T-helper 2 cell treated with Interferon-gamma antibody and Interleukin-4, amounts not matched to agents 5 μg/mL and 100 μg/mL, for 36 hours (primary cell): ENCODE measurements around the gene SPINK14.
A peak's percentile ranks its signal among the peaks of the same experiment; 100 is the strongest.

Experiments used
- DNase-seq: peaks from one replicate; pipeline ENCODE4 v3.0.0; 2021; ENCODE audit warnings: low spot score
- H3K27ac Mint-ChIP-seq: one replicate; pipeline ENCODE4 v1.8.0; 2021; ENCODE audit warnings: mild to moderate bottlenecking, mixed read lengths
- H3K27me3 Mint-ChIP-seq: one replicate; pipeline ENCODE4 v1.8.0; 2021; ENCODE audit warnings: low read depth, mixed read lengths
- H3K36me3 Mint-ChIP-seq: one replicate; pipeline ENCODE4 v1.8.0; 2021; ENCODE audit warnings: low read depth, mixed read lengths
- H3K4me1 Mint-ChIP-seq: one replicate; pipeline ENCODE4 v1.8.0; 2021; ENCODE audit warnings: low read depth, mixed read lengths
- H3K4me3 Mint-ChIP-seq: one replicate; pipeline ENCODE4 v1.8.0; 2022; ENCODE audit warnings: mild to moderate bottlenecking, moderate library complexity, mixed read lengths
- H3K9me3 Mint-ChIP-seq: one replicate; pipeline ENCODE4 v1.8.0; 2021; ENCODE audit warnings: mixed read lengths

Gene SPINK14

GRCh38 chr5:148166550-148167283 lies 1.6 kb upstream of the SPINK14 start:
- no peaks in the 10 kb centered on the region for H3K4me1 Mint-ChIP-seq
- no peaks in the 10 kb centered on the region for H3K36me3 Mint-ChIP-seq
- no peak overlapping the region for H3K4me3 Mint-ChIP-seq
- no peak overlapping the region for H3K27ac Mint-ChIP-seq
- no peak for DNase-seq
- H3K9me3 Mint-ChIP-seq, result no peaks in the 10 kb centered on the region
- no peaks in the 10 kb centered on the region for H3K27me3 Mint-ChIP-seq

DNA sequence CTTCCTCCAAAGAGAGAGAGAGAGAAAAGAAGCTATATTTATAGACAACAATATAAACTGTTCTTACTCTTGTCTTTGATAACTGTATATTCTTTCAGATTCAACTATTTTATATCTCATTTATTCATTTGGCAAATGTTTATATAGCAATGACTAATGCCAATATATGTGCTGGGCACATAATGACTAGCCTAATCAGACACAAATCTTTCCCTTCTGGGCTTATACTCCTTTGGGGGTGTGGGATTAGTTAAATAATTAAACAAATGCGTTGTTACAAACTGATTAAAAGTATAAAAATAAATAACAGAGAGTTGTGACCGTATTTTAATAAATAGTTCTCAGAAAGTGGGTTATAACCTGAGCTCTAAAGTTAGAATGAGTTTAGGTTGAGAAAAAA lies 4.0 kb downstream of the SPINK14 start:
- DNase-seq, result no peak
- Mint-ChIP-seq H3K27me3 (peaks cover 1% of the 10 kb centered on the region), H3K27ac (no peak overlapping the region)

GRCh38 chr5:148176480-148176879 lies 8.1 kb downstream of the SPINK14 start:
- Mint-ChIP-seq H3K4me3 (no peak overlapping the region), H3K36me3 (no peaks in the 10 kb centered on the region), H3K9me3 (no peaks in the 10 kb centered on the region), H3K4me1 (no peaks in the 10 kb centered on the region), H3K27me3 (peaks cover 2% of the 10 kb centered on the region), H3K27ac (no peak overlapping the region)
- DNase-seq, result no peak

More for the DNA sequence above, 4.0 kb downstream of the SPINK14 start:
- Mint-ChIP-seq H3K36me3 (no peaks in the 10 kb centered on the region), H3K9me3 (no peaks in the 10 kb centered on the region), H3K4me3 (no peak overlapping the region), H3K4me1 (no peaks in the 10 kb centered on the region)

DNA sequence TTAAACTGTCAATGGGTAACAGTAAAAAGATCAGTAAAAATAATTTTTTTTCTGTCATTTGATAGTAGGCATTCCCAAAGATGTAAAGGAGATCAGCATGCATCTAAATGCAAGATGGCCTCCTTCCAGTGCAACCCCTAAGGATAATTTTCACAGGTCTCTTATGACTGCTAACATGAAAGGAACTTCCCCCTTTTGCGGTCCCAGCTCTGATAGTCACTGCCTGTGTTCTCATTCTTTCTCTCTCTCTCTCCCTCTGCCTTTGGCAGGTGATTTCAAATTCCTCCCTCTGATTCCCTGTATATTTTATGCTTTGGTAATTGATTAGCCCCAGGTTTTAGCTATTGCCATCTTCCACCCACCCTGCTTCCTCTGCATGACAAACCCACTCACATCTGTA lies 8.9 kb downstream of the SPINK14 start:
- DNase-seq, result no peak
- no peaks in the 10 kb centered on the region for H3K9me3 Mint-ChIP-seq
- H3K27me3 Mint-ChIP-seq, result peaks cover 2% of the 10 kb centered on the region
- H3K36me3 Mint-ChIP-seq, result no peaks in the 10 kb centered on the region
- no peak overlapping the region for H3K27ac Mint-ChIP-seq
- no peaks in the 10 kb centered on the region for H3K4me1 Mint-ChIP-seq
- H3K4me3 Mint-ChIP-seq, result no peak overlapping the region

DNA sequence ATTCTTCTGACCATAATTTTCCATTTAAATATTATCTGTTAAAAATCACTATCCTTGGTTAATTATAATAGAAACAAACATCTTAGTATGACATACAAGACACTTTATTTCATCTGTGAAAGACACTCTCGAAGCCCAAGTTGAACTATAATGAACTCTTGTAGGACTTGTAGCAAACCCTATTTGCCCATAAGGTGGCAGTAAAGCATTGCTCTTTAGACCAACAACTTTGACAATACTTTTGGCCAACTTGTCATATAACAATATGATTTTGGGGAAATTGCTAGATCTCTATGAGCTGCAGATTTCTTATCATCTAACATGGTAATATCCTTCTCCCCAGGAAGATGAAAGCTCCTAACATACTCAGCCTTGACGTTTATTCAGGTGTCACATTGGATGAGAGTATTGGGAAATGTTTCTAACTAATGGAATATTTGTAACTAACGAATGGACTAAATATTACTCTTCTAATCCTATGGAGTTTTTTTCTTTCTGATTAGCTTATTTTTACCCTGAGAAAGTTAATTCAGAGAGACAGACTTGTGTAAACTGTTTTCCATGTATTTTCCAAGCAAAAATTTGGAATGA lies 11.0 kb downstream of the SPINK14 start:
- H3K4me3 Mint-ChIP-seq, result no peak overlapping the region
- DNase-seq, result no peak
- H3K27me3 Mint-ChIP-seq, result peaks cover 2% of the 10 kb centered on the region
- no peaks in the 10 kb centered on the region for H3K9me3 Mint-ChIP-seq
- H3K36me3 Mint-ChIP-seq, result no peaks in the 10 kb centered on the region
- H3K27ac Mint-ChIP-seq, result no peak overlapping the region
- H3K4me1 Mint-ChIP-seq, result no peaks in the 10 kb centered on the region

DNA sequence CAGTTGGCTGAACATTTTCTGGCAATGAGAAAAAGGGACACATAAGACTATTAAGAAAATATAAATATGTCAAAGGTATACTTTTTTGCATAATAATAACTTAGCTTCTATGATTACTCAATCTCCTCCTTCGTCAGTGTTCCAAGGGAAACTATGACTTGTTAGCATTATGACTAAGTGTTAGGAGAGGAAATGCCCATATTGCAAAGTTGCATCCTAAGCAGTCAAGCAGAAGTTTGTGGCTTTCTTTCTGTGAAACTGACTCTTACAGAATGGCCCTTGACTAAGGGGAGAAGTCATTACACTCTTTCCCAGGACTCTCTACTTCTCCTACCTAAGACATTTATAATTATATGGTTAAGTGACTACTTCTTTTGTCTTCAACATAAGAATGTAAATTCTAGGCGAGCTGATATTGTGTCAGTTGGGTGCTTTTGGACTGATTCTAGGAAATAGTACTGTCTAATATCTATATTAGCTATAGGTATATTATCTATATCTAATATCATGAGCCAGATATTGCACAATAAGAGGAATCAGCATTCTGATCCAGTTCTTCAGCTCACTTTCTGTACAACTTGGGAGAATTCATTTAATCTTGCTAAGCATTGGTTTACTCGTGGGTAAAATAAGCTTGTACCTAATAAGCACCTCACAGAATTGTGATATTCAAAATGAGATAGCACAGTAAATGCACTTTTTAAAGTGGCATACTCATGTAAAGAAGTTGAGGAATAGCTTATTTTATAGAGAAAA lies 18.1 kb downstream of the SPINK14 start:
- Mint-ChIP-seq H3K9me3 (no peaks in the 10 kb centered on the region), H3K4me1 (peaks cover 4% of the 10 kb centered on the region), H3K27me3 (no peaks in the 10 kb centered on the region), H3K36me3 (no peaks in the 10 kb centered on the region), H3K27ac (no peak overlapping the region), H3K4me3 (no peak overlapping the region)
- peak; percentile 21 for DNase-seq

GRCh38 chr5:148191010-148191409 lies 22.7 kb downstream of the SPINK14 start:
- DNase-seq, result no peak
- H3K4me3 Mint-ChIP-seq, result no peak overlapping the region
- H3K27me3 Mint-ChIP-seq, result no peaks in the 10 kb centered on the region
- no peaks in the 10 kb centered on the region for H3K36me3 Mint-ChIP-seq
- no peaks in the 10 kb centered on the region for H3K9me3 Mint-ChIP-seq
- H3K27ac Mint-ChIP-seq, result no peak overlapping the region
- H3K4me1 Mint-ChIP-seq, result peaks cover 4% of the 10 kb centered on the region

GRCh38 chr5:148193202-148193601 lies 24.9 kb downstream of the SPINK14 start:
- H3K36me3 Mint-ChIP-seq, result no peaks in the 10 kb centered on the region
- H3K27ac Mint-ChIP-seq, result no peak overlapping the region
- H3K4me3 Mint-ChIP-seq, result no peak overlapping the region
- H3K9me3 Mint-ChIP-seq, result no peaks in the 10 kb centered on the region
- no peaks in the 10 kb centered on the region for H3K27me3 Mint-ChIP-seq
- no peaks in the 10 kb centered on the region for H3K4me1 Mint-ChIP-seq
- DNase-seq, result no peak

DNA sequence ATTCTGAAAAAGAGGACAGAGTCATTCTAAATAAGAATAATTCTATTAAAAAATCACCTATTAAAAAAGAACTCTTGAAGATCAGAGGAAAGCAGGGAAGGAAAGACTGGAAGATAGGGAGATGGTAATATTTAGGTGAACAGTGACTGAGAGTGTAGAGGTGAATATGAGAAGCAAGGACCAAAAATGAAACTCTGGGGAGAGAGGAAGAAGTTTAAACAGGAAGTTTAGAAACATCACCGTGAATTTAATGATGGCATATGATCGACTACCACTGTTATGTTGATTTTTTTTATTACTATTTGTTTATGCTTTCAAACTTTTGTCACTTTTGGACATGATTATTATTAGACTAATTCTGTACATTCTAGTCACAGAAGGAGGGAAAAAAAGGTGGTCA lies 32.8 kb downstream of the SPINK14 start:
- Mint-ChIP-seq H3K9me3 (no peaks in the 10 kb centered on the region), H3K4me1 (peaks cover 2% of the 10 kb centered on the region), H3K36me3 (no peaks in the 10 kb centered on the region), H3K4me3 (no peak overlapping the region), H3K27ac (no peak overlapping the region), H3K27me3 (no peaks in the 10 kb centered on the region)
- DNase-seq, result no peak

GRCh38 chr5:148202531-148203203 lies 34.3 kb downstream of the SPINK14 start, which contains the start of gene SPINK6:
TSS of gene SPINK6 (plus strand) at chr5:148203042. CDS start at chr5:148203097, 55 bp downstream.
- no peak for DNase-seq
- H3K27me3 Mint-ChIP-seq, result no peaks in the 10 kb centered on the region
- no peaks in the 10 kb centered on the region for H3K9me3 Mint-ChIP-seq
- H3K4me3 Mint-ChIP-seq, result no peak within 1 kb of the TSS
- H3K36me3 Mint-ChIP-seq, result no peaks in the 10 kb centered on the region
- no peak within 1 kb of the TSS for H3K27ac Mint-ChIP-seq
- H3K4me1 Mint-ChIP-seq, result peaks cover 2% of the 10 kb centered on the region

DNA sequence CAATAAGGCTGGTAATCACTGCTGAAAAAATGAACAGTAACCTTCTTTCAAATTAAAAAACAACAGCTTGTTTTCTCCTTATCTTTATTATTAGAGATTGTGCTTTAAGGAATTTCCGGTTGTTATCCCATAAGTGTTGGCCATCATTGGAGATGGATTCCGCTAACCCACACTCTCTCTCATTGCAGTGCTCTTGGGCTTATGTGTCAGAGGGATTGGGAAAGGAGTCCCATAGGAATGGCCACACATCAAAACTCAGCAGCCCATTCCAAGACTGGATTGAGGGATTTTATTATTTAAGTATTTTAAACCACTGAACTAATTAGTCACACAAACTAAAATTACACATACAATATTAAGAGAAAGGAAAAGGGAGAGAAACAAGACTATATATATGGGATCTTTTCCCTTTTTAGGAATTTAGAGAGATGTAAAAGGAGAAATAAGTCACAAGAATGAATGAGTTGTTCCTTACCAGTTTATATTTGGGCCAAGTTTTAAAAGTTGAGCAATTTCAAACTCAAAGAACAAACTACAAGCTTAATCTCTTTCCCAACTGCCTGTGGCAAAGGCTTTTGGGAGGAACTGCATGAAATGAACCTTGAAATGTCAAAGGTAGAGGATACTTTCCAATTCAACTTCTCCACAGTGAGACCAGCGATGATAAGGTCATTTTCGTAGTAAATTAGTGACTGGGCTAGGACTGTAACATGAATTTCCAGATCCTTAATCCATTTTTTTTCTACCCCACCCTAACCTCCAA lies 36.9 kb downstream of the SPINK14 start:
- Mint-ChIP-seq H3K36me3 (no peaks in the 10 kb centered on the region), H3K27ac (no peak overlapping the region), H3K9me3 (no peaks in the 10 kb centered on the region), H3K4me1 (peaks cover 2% of the 10 kb centered on the region), H3K4me3 (no peak overlapping the region), H3K27me3 (no peaks in the 10 kb centered on the region)
- DNase-seq, result no peak

DNA sequence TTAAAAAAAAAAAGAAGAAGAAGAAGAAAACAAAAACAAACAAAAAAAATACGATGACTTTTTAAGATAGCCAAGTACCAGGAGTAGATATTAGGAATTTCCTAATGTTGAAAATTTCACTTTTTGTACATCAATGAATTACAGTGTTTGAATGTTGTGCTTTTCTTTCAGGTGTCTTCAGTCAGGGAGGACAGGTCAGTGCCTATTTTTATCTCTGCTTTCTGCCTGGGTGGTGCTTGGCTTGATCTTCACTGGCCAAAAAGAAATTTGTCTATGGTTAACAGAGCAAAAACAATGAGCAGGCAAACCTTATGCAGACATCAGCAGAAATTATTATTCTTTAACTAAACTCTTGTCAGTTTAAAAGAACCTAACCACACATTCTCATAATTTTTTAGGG lies 37.5 kb downstream of the SPINK14 start:
- H3K36me3 Mint-ChIP-seq, result no peaks in the 10 kb centered on the region
- H3K4me1 Mint-ChIP-seq, result peaks cover 2% of the 10 kb centered on the region
- no peaks in the 10 kb centered on the region for H3K27me3 Mint-ChIP-seq
- no peak for DNase-seq
- H3K9me3 Mint-ChIP-seq, result no peaks in the 10 kb centered on the region
- H3K4me3 Mint-ChIP-seq, result no peak overlapping the region
- no peak overlapping the region for H3K27ac Mint-ChIP-seq

- no peak overlapping the region for H3K4me3 Mint-ChIP-seq
- no peaks in the 10 kb centered on the region for H3K27me3 Mint-ChIP-seq
- H3K27ac Mint-ChIP-seq, result no peak overlapping the region
- H3K36me3 Mint-ChIP-seq, result no peaks in the 10 kb centered on the region
- no peaks in the 10 kb centered on the region for H3K9me3 Mint-ChIP-seq
- H3K4me1 Mint-ChIP-seq, result no peaks in the 10 kb centered on the region
- no peak for DNase-seq
Measured at GRCh38 chr5:148206620-148207019, 38.3 kb downstream of the SPINK14 start.
